GM10266 (cell line): ENCODE measurements around the gene DOCK4.

Experiments used
- DNase-seq: peaks from one replicate; pipeline ENCODE4 v3.0.0; 2012; ENCODE audit errors: extremely low spot score
- TF ChIP-seq, protein P1 (sequence below): IDR thresholded peaks from 2 replicates; pipeline ENCODE4 v1.5.1; 2012; ENCODE audit warnings: mild to moderate bottlenecking, low read depth; ENCODE audit not compliant: control insufficient read depth, insufficient read depth; ENCODE audit errors: missing control alignments

DOCK4 gene

GRCh38 chr7:111834367-111834766 lies 371.8 kb downstream of the DOCK4 start:
- DNase-seq = no peak
- TF ChIP-seq, protein P1, sequence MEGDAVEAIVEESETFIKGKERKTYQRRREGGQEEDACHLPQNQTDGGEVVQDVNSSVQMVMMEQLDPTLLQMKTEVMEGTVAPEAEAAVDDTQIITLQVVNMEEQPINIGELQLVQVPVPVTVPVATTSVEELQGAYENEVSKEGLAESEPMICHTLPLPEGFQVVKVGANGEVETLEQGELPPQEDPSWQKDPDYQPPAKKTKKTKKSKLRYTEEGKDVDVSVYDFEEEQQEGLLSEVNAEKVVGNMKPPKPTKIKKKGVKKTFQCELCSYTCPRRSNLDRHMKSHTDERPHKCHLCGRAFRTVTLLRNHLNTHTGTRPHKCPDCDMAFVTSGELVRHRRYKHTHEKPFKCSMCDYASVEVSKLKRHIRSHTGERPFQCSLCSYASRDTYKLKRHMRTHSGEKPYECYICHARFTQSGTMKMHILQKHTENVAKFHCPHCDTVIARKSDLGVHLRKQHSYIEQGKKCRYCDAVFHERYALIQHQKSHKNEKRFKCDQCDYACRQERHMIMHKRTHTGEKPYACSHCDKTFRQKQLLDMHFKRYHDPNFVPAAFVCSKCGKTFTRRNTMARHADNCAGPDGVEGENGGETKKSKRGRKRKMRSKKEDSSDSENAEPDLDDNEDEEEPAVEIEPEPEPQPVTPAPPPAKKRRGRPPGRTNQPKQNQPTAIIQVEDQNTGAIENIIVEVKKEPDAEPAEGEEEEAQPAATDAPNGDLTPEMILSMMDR = no peak

DNA sequence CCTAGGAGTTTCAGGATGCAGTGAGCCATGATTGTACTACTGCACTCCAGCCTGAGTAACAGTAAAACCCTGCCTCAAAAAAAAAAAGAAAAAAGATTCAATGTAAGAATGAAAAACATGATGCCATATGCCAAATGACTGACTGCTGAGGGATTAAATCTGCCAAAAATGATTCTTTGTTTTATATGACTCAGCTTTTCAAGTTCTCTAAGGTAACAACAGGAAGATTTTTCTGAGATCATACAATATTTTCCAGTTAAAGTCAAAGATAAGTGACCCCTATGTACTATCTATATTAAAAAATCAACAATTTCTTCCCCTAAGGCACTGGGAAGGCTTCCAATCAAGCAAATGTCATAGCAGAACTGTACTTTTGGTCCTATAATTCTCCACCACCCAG lies 372.7 kb downstream of the DOCK4 start:
- TF ChIP-seq, protein P1 = no peak
- no peak for DNase-seq

- TF ChIP-seq, protein P1 = no peak
- no peak for DNase-seq
Observed at GRCh38 chr7:111832174-111832573, 374.0 kb downstream of the DOCK4 start.

DNA sequence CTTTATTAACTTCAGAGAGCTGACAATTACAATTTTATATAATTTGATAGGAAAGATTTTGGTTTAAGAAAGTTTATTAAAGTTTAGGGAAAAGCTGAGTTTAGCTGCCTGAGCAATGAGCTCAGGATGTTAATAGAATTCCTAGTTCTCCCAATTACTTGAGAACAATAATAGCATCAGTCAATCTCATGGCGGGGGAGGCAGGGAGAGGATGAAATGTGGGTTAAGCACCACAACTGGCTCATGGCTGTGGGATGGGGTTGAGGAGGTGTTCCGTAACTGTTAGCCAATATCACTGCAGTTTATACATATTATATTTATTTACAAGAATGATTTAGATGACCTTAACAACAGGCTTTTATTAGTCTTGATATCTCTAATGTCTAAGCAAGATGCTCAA lies 377.0 kb downstream of the DOCK4 start:
- TF ChIP-seq, protein P1 = no peak
- no peak for DNase-seq

- DNase-seq = no peak
- TF ChIP-seq, protein P1 = no peak
Observed at GRCh38 chr7:111827863-111828504, 378.2 kb downstream of the DOCK4 start.

- TF ChIP-seq, protein P1 = no peak
- no peak for DNase-seq
Observed at GRCh38 chr7:111825046-111825445, 381.2 kb downstream of the DOCK4 start.

DNA sequence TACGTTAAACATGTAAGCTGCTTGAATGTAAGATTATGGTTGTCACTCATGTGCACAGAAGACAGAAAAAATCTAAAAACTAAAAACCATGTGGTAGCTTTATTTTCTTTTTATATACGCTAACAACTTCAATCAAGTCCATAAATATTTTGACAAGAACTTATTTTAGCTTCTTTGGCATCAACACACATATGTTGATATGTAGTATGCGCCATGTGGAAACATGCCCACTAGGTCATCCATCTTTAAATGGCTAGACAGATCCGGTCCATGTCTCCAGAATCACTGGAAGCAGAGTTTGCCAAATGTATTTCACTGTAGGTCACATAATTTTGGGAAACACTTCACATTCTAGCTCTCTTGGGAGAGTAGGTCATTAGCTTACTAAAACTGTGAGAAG lies 382.4 kb downstream of the DOCK4 start:
- TF ChIP-seq, protein P1 = no peak
- DNase-seq = no peak
